Adrenal gland (tissue), 12 donors: Measurements from ENCODE around the gene NELFE. TPM values are rescaled to one million over a fixed set of nuclear protein-coding genes. Genes with fewer than 3 reads are reported as not detected.
A peak's percentile ranks its signal among the peaks of the same experiment; 100 is the strongest.

ENCODE experiments used
- DNase-seq, 7 donors: peaks; one replicate each; pipeline ENCODE4 v3.0.0-alpha.2; 2019 to 2020
- H3K27ac ChIP-seq, 5 donors: fragments of 200-600 bp; sonication (generic) in 4 of 5; 1 replicate in 3 of 5; 2 replicates in 2 of 5; pipeline versions ENCODE4 v1.5.1 to v1.8.0; 2016 to 2020; ENCODE audit warnings: mild to moderate bottlenecking in 1 of 5
- H3K27me3 ChIP-seq: fragments of 200-600 bp; 2 replicates; pipeline ENCODE4 v1.8.0; 2021
- H3K36me3 ChIP-seq, 2 donors: fragments of 200-600 bp; replicated peaks in 1 of 2; 1 replicate in 1 of 2; 2 replicates in 1 of 2; pipeline versions ENCODE4 v1.5.1 to v1.8.0; 2018 to 2022
- H3K4me1 ChIP-seq, 2 donors: fragments of 200-600 bp; replicated peaks in 1 of 2; 1 replicate in 1 of 2; 2 replicates in 1 of 2; pipeline versions ENCODE4 v1.5.1 to v1.8.0; 2018 to 2021
- H3K4me3 ChIP-seq, 4 donors: fragments of 200-600 bp; sonication (generic) in 3 of 4; one replicate each; pipeline ENCODE4 v1.5.1; 2016 to 2018
- H3K9me3 ChIP-seq, 3 donors: fragments of 200-600 bp; sonication (generic) in 1 of 3; replicated peaks in 1 of 3; 1 replicate in 2 of 3; 2 replicates in 1 of 3; pipeline versions ENCODE4 v1.5.1 to v1.8.0; 2016 to 2021
- CTCF ChIP-seq, 6 experiments: fragments of 450-650 bp in 4 of 6; fragments of 200-600 bp in 2 of 6; sonication (generic) in 1 of 6; IDR thresholded peaks; 1 replicate in 5 of 6; 2 replicates in 1 of 6; pipeline versions ENCODE4 v1.5.1 to v1.8.0; 2016 to 2021; ENCODE audit warnings: antibody characterized with exemption in 6 of 6, mild to moderate bottlenecking in 2 of 6, moderate library complexity in 1 of 6
- POLR2A ChIP-seq, 2 donors: fragments of 450-650 bp; IDR thresholded peaks; one replicate each; pipeline ENCODE4 v1.6.1; 2017; ENCODE audit warnings: antibody characterized with exemption in 2 of 2, mild to moderate bottlenecking in 2 of 2, moderate library complexity in 1 of 2
- WGBS, 4 donors: extraction: QIAGEN DNeasy Blood & Tissue Kit in 2 of 4; methylation state at CpG; one replicate each; pipeline versions ENCODE4 v1.1.5 to v1.1.7; 2013 to 2017; 5-methylcytosine and 5-hydroxymethylcytosine counted together
- intact Hi-C, 2 donors: fragments of 100-400 bp; cut with DNase I; formaldehyde crosslinking; loops; one replicate each; pipeline versions ENCODE4 v1.14.1 to v1.15.0; 2022 to 2023
- polyA plus RNA-seq, 3 donors: library from polyadenylated mRNA; stranded (reverse); fragments of 200-250 nt in 2 of 3; fragments of 350-450 nt in 1 of 3; fragmentation: Illumina TruSeq in 1 of 3; extraction: RNeasy Lipid Tissue Mini Kit (QIAGEN cat#74804) in 1 of 3; gene quantifications; one replicate each; pipeline ENCODE4 v1.2.3, GENCODE V29; 2013 to 2014
- total RNA-seq, 9 donors: library from RNA; depleted of rRNA in 4 of 9; stranded (reverse); fragments of >200 nt in 4 of 9; fragments of 120-200 nt in 1 of 9; fragmentation: NEBNext Ultra II Directional in 1 of 9; extraction: Animal tissue kit (Norgen Biotek cat#: 25700) in 1 of 9; gene quantifications; one replicate each; pipeline versions ENCODE4 v1.1.0 to v1.2.4, GENCODE V29; 2013 to 2023
- donor health status: healthy with polysubstance abuse.
- donor health status: Bipolar disorder and iron deficiency.
- donor health status: DM: yes; HTN: yes; CAD: no.
- donor health status: DM: no; HTN: no; CAD: no.
- donor health status: DM: no; HTN: no; CAD: no.
- donor health status: DM: yes; HTN: yes; CAD: no.

NELFE gene
- total and polyA plus RNA-seq, 12 donors = 64.4 to 117 (median 95.5) TPM

GRCh38 chr6:31970604-31971271, 12.0 kb upstream of the NELFE start:
- intact Hi-C loops = no loop called here
- H3K27ac ChIP-seq = peak overlapping the region; percentile 95 to 99 (median 99)
- peak in 6 of 7 donors; percentile 45 to 65 (median 56) for DNase-seq
- peaks cover 0 to 47% of the 10 kb centered on the region in 2 donors for H3K36me3 ChIP-seq
- peaks cover 20 to 40% of the 10 kb centered on the region in 2 donors for H3K4me1 ChIP-seq
- no peaks in the 10 kb centered on the region for H3K27me3 ChIP-seq
- H3K4me3 ChIP-seq = peak overlapping the region in 2 of 4 donors; percentile 40 to 82
- no peaks in the 10 kb centered on the region for H3K9me3 ChIP-seq
- TF ChIP-seq CTCF (IDR thresholded peaks at IDR 0.05) (no peak), POLR2A (IDR thresholded peaks at IDR 0.05) (no peak)
- 60 to 69% (median 62%) methylated on average over 16 to 18 of the region's 18 CpGs for WGBS, 4 donors

- no peak for DNase-seq
- Histone ChIP-seq H3K9me3 (no peaks in the 10 kb centered on the region), H3K27me3 (no peaks in the 10 kb centered on the region), H3K27ac (peak overlapping the region; percentile 95 to 99 (median 99)), H3K36me3 (peaks cover 0 to 54% of the 10 kb centered on the region in 2 donors), H3K4me3 (no peak overlapping the region), H3K4me1 (peaks cover 20 to 40% of the 10 kb centered on the region in 2 donors)
- intact Hi-C loops = no loop called here
- TF ChIP-seq POLR2A (IDR thresholded peaks at IDR 0.05) (no peak), CTCF (IDR thresholded peaks at IDR 0.05) (no peak)
- 64 to 75% (median 71%) methylated on average over 17 of the region's 17 CpGs for WGBS, 4 donors
These were observed 11.2 kb upstream of the NELFE start for GRCh38 chr6:31969712-31970603.

- Histone ChIP-seq H3K4me1 (peaks cover 20 to 32% of the 10 kb centered on the region in 2 donors), H3K4me3 (no peak overlapping the region), H3K36me3 (peaks cover 0 to 63% of the 10 kb centered on the region in 2 donors), H3K27ac (peak overlapping the region in 2 of 5 donors; percentile 99), H3K9me3 (no peaks in the 10 kb centered on the region), H3K27me3 (no peaks in the 10 kb centered on the region)
- WGBS, 4 donors = 82 to 92% (median 89%) methylated on average over 14 to 23 of the region's 23 CpGs
- intact Hi-C loops = no loop called here
- peak in 1 of 7 donors; percentile 37 for DNase-seq
- TF ChIP-seq POLR2A (IDR thresholded peaks at IDR 0.05) (no peak), CTCF (IDR thresholded peaks at IDR 0.05) (no peak)
These were observed 10.3 kb upstream of the NELFE start for GRCh38 chr6:31968791-31969711.
